Measurements from ENCODE around the gene GART. TPM values are rescaled to one million over a fixed set of nuclear protein-coding genes. Genes with fewer than 3 reads are reported as not detected.
A peak's percentile ranks its signal among the peaks of the same experiment; 100 is the strongest.

The GART gene
- total RNA-seq, 1 experiment from 2014 or later, result 162 TPM

DNA sequence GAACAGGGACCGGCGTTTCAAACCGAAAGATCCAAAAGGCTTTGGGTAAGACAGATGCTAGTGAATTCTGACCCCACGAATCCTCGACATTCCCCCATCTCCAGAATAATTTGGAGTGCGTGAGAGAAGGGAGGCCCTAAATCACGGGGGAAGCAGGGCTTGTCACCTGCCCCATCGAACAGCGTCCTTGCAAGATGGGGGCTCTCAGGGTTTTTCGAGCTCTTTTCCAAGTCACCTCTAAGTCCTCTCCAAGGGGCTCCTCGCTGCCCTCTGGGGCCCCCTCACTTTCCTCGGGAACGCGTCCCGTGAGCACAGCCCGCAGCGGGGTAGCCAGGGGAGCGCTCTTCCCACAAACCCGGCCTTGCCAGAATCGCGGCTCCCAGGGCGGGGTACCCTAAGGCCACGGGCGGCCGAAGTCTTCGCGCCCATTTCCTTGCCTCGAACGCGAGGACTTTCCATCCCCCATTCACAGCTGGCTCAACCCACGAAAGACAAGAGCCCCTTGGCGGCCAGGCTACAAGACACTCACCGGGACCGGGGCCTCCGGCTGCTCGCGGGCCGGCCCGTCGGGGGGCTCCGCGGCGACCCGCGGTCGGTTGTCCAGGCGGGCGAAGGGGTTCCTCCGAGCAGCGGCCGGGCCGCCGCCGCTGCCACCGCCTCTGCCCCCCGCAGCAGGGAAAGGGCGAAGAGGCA, 46.0 kb upstream of the GART start:
- Histone ChIP-seq H2BK120ac (ENCODE audit: low read depth, low read length, poor library complexity, severe bottlenecking) (no peak overlapping the region), H3K79me2 (ENCODE audit: insufficient read depth, low read length) (0 out of 2 replicates have a peak, but pooled peaks cover 4% of the 10 kb centered on the region), H3K14ac (ENCODE audit: insufficient read depth, low read length) (peak overlapping the region; percentile 14; the same call in 1 of the 2 replicates), H2AFZ (ENCODE audit: low read length) (peak overlapping the region; percentile 32), H4K20me1 (ENCODE audit: control insufficient read depth, insufficient read depth, insufficient read length) (no peaks in the 10 kb centered on the region), H2AK5ac (ENCODE audit: insufficient read length, low read length) (no peak overlapping the region), H4K5ac (ENCODE audit: insufficient read length, low read depth, low read length) (no peak overlapping the region), H3K23ac (ENCODE audit: insufficient read length, low read depth, low read length) (no peak overlapping the region), H2BK5ac (ENCODE audit: insufficient read length, low read length) (no peak overlapping the region), H3K79me1 (ENCODE audit: insufficient read depth, low read depth, low read length, poor library complexity, severe bottlenecking) (no peaks in the 10 kb centered on the region), H3K18ac (ENCODE audit: insufficient read length, low read depth, low read length) (no peak overlapping the region), H2BK15ac (ENCODE audit: low read depth, low read length) (no peak overlapping the region), H3K4me2 (ENCODE audit: insufficient read depth, insufficient read length, low read length) (peak overlapping the region; percentile 77), H3K23me2 (ENCODE audit: insufficient read length, low read depth, low read length, poor library complexity, severe bottlenecking) (peaks cover 10% of the 10 kb centered on the region), H3T11ph (ENCODE audit: low read length) (no peak overlapping the region), H3K4me1 (ENCODE audit: insufficient read depth, low read length) (no peaks in the 10 kb centered on the region), H3K9ac (ENCODE audit: extremely low read depth, insufficient read length, low read length) (peak overlapping the region; percentile 12), H3K27ac (ENCODE audit: insufficient read length, low read depth, low read length) (no peak overlapping the region), H4K91ac (ENCODE audit: insufficient read length, low read depth, low read length) (no peak overlapping the region), H3K9me3 (ENCODE audit: control insufficient read depth, low read depth, low read length) (no peaks in the 10 kb centered on the region), H3K4ac (ENCODE audit: low read depth, low read length) (no peak overlapping the region), H2BK12ac (ENCODE audit: insufficient read length, low read depth, low read length) (no peak overlapping the region), H3K56ac (ENCODE audit: insufficient read length, low read depth, low read length) (no peak overlapping the region), H4K8ac (replicated peaks; ENCODE audit: insufficient read length, low read depth, low read length) (no peak overlapping the region), H3K27me3 (ENCODE audit: insufficient read depth, low read length) (no peaks in the 10 kb centered on the region), H2BK20ac (ENCODE audit: low read depth, low read length, poor library complexity, severe bottlenecking) (no peak overlapping the region)
- Mint-ChIP-seq H3K36me3 (ENCODE audit: insufficient read depth in 1 of 3, low read depth in 3 of 3) (peaks cover 9 to 26% (median 25%) of the 10 kb centered on the region in 3 experiments; a peak in 6 of 7 replicates), H3K27me3 (ENCODE audit: low read depth) (no peaks in the 10 kb centered on the region), H3K9me3 (no peaks in the 10 kb centered on the region), H3K4me1 (peaks cover 14 to 15% of the 10 kb centered on the region in 2 experiments), H3K4me3 (peak overlapping the region; percentile 84 to 90), H3K27ac (peak overlapping the region in 2 of 3 experiments; percentile 65 to 90; a peak in 1 of 7 replicates)
- DNase-seq, result peak; percentile 44
- TF ChIP-seq, protein P1, sequence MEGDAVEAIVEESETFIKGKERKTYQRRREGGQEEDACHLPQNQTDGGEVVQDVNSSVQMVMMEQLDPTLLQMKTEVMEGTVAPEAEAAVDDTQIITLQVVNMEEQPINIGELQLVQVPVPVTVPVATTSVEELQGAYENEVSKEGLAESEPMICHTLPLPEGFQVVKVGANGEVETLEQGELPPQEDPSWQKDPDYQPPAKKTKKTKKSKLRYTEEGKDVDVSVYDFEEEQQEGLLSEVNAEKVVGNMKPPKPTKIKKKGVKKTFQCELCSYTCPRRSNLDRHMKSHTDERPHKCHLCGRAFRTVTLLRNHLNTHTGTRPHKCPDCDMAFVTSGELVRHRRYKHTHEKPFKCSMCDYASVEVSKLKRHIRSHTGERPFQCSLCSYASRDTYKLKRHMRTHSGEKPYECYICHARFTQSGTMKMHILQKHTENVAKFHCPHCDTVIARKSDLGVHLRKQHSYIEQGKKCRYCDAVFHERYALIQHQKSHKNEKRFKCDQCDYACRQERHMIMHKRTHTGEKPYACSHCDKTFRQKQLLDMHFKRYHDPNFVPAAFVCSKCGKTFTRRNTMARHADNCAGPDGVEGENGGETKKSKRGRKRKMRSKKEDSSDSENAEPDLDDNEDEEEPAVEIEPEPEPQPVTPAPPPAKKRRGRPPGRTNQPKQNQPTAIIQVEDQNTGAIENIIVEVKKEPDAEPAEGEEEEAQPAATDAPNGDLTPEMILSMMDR (conservative IDR thresholded peaks at IDR 0.05), result no peak
- WGBS (ENCODE audit: extremely low coverage, insufficient read length, low lambda C conversion rate), result no CpG with 5 or more reads among the region's 57 CpGs
